ENCODE data around the gene NF2. TPM values are rescaled to one million over a fixed set of nuclear protein-coding genes. Genes with fewer than 3 reads are reported as not detected.

Gene NF2
- total RNA-seq, 1 experiment from 2014 or later = 50.9 TPM

- no peaks in the 10 kb centered on the region for H3K79me1 ChIP-seq (ENCODE audit: insufficient read depth, low read depth, low read length, poor library complexity, severe bottlenecking)
- H4K5ac ChIP-seq (ENCODE audit: insufficient read length, low read depth, low read length) = no peak overlapping the region
- H3K9me3 Mint-ChIP-seq = no peaks in the 10 kb centered on the region; a peak in 1 of 5 replicates
- no peak overlapping the region for H2BK5ac ChIP-seq (ENCODE audit: insufficient read length, low read length)
- H2BK20ac ChIP-seq (ENCODE audit: low read depth, low read length, poor library complexity, severe bottlenecking) = no peak overlapping the region
- no peak overlapping the region for H3K4ac ChIP-seq (ENCODE audit: low read depth, low read length)
- no peak for TF ChIP-seq CTCF (conservative IDR thresholded peaks at IDR 0.05)
- H3K36me3 Mint-ChIP-seq (ENCODE audit: insufficient read depth in 1 of 3, low read depth in 3 of 3) = no peaks in the 10 kb centered on the region; a peak in 1 of 7 replicates
- peaks cover 55% of the 10 kb centered on the region for H3K27me3 Mint-ChIP-seq (ENCODE audit: low read depth)
- H3K27ac ChIP-seq (ENCODE audit: insufficient read length, low read depth, low read length) = no peak overlapping the region
- H3T11ph ChIP-seq (ENCODE audit: low read length) = no peak overlapping the region
- H3K4me1 ChIP-seq (ENCODE audit: insufficient read depth, low read length) = no peaks in the 10 kb centered on the region
- H4K91ac ChIP-seq (ENCODE audit: insufficient read length, low read depth, low read length) = no peak overlapping the region
- no peak overlapping the region for H3K4me2 ChIP-seq (ENCODE audit: insufficient read depth, insufficient read length, low read length)
- H3K27me3 ChIP-seq (ENCODE audit: insufficient read depth, low read length) = peaks cover 6% of the 10 kb centered on the region; the same call in 1 of the 2 replicates
- H4K20me1 ChIP-seq (ENCODE audit: control insufficient read depth, insufficient read depth, insufficient read length) = no peaks in the 10 kb centered on the region
- no peak overlapping the region for H2BK120ac ChIP-seq (ENCODE audit: low read depth, low read length, poor library complexity, severe bottlenecking)
- no peak overlapping the region for H2BK15ac ChIP-seq (ENCODE audit: low read depth, low read length)
- H3K9ac ChIP-seq (ENCODE audit: extremely low read depth, insufficient read length, low read length) = no peak overlapping the region
- no peaks in the 10 kb centered on the region for H3K23me2 ChIP-seq (ENCODE audit: insufficient read length, low read depth, low read length, poor library complexity, severe bottlenecking)
- peaks cover 11 to 14% of the 10 kb centered on the region in 2 experiments; a peak in 3 of 4 replicates for H3K4me1 Mint-ChIP-seq
- WGBS (ENCODE audit: extremely low coverage, insufficient read length, low lambda C conversion rate) = no CpG with 5 or more reads among the region's 7 CpGs
- no peak overlapping the region for H2AK5ac ChIP-seq (ENCODE audit: insufficient read length, low read length)
- H3K4me3 Mint-ChIP-seq = no peak overlapping the region
- H3K9me3 ChIP-seq (ENCODE audit: control insufficient read depth, low read depth, low read length) = no peaks in the 10 kb centered on the region
- H3K56ac ChIP-seq (ENCODE audit: insufficient read length, low read depth, low read length) = no peak overlapping the region
- no peaks in the 10 kb centered on the region for H3K79me2 ChIP-seq (ENCODE audit: insufficient read depth, low read length)
- no peak overlapping the region for H2BK12ac ChIP-seq (ENCODE audit: insufficient read length, low read depth, low read length)
- H3K18ac ChIP-seq (ENCODE audit: insufficient read length, low read depth, low read length) = no peak overlapping the region
- H3K14ac ChIP-seq (ENCODE audit: insufficient read depth, low read length) = no peak overlapping the region
- DNase-seq = no peak
- no peak overlapping the region for H4K8ac ChIP-seq (replicated peaks; ENCODE audit: insufficient read length, low read depth, low read length)
- H2AFZ ChIP-seq (ENCODE audit: low read length) = no peak overlapping the region
- no peak overlapping the region for H3K23ac ChIP-seq (ENCODE audit: insufficient read length, low read depth, low read length)
- H3K27ac Mint-ChIP-seq = no peak overlapping the region
Measured at GRCh38 chr22:29726106-29726505, 122.7 kb downstream of the NF2 start.

Data from H9 (cell line).